ENCODE data around the gene REEP3.

The REEP3 gene

DNA sequence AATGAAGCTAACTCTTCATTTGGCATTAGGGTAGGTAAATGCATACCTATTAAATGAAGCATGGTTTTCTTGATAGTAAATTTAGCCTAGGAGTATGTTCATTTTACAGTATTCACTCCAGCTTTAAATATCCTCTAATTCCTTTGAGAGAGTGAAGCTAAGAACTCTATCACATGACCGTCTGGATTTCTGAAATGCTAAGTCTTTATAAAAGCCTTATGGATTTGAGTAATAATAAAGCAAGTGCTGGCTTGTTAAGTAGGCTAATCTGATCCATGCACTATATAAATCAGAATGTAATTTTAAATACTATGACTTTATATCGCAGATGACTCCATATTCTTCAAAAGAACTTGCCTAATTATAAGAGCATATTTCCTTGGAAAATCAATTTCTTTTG, 64.8 kb downstream of the REEP3 start:
- no peak overlapping the region for H3K23ac ChIP-seq (ENCODE audit: low read length in 2 of 2)

DNA sequence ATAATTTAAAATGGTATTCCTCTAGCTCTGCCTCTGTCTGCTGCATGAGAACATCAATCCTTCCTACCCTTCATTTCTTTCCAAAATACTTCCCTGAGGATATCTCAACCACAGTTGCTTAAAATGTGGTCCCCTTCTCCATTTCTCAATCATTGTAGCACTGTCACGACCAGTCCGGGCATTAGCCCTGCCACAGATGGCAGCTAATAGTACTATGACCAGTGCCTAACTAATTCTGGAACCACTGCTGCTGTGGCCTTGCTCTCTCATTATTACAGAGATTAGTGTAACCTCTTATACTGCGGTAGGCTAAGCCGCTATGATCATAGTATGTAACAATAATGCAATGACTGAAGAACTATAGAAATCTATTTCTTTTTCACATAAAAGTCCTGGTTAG, 66.0 kb downstream of the REEP3 start:
- Histone ChIP-seq H3K14ac (ENCODE audit: low read length in 2 of 2) (no peak overlapping the region), H2AFZ (ENCODE audit: low read depth, low read length) (no peak overlapping the region), H2BK120ac (ENCODE audit: low read depth, low read length) (no peak overlapping the region), H3K4me3 (ENCODE audit: insufficient read depth in 1 of 2, low read depth in 1 of 2, low read length in 2 of 2) (no peak overlapping the region), H2BK5ac (ENCODE audit: low read depth, low read length, poor library complexity, severe bottlenecking) (no peak overlapping the region), H2BK15ac (ENCODE audit: low read depth, poor library complexity, severe bottlenecking) (no peak overlapping the region), H3K27me3 (ENCODE audit: control insufficient read depth in 1 of 2, insufficient read depth in 1 of 2, low read length in 2 of 2) (no peaks in the 10 kb centered on the region), H3K4me1 (ENCODE audit: control insufficient read depth, insufficient read depth, low read depth, low read length) (no peaks in the 10 kb centered on the region), H3K4ac (ENCODE audit: low read depth in 1 of 2, low read length in 2 of 2) (no peak overlapping the region), H3K18ac (ENCODE audit: low read depth in 1 of 2, low read length in 2 of 2) (no peak overlapping the region), H4K8ac (ENCODE audit: low read length) (no peak overlapping the region), H3K79me1 (replicated peaks; ENCODE audit: low read length, poor library complexity, severe bottlenecking) (peaks cover 23% of the 10 kb centered on the region), H3K27ac (ENCODE audit: low read length, poor library complexity, severe bottlenecking) (no peak overlapping the region), H3K9me3 (ENCODE audit: control insufficient read depth, low read length) (no peaks in the 10 kb centered on the region), H4K91ac (ENCODE audit: low read length) (no peak overlapping the region), H3K4me2 (ENCODE audit: low read length, poor library complexity, severe bottlenecking) (no peak overlapping the region), H3K36me3 (ENCODE audit: control insufficient read depth in 1 of 2, insufficient read depth in 2 of 2, low read depth in 1 of 2, low read length in 2 of 2) (no peaks in the 10 kb centered on the region), H3K9ac (ENCODE audit: low read length) (no peak overlapping the region), H2BK12ac (ENCODE audit: low read length in 2 of 2) (no peak overlapping the region), H2AK5ac (ENCODE audit: low read length, severe bottlenecking) (no peak overlapping the region), H3K23ac (ENCODE audit: low read length in 2 of 2) (no peak overlapping the region)
- 97% methylated on average over 2 of the region's 4 CpGs for WGBS
- no peak for DNase-seq

More for the DNA sequence above, 64.8 kb downstream of the REEP3 start:
- Histone ChIP-seq H3K18ac (ENCODE audit: low read depth in 1 of 2, low read length in 2 of 2) (no peak overlapping the region), H4K91ac (ENCODE audit: low read length) (no peak overlapping the region), H2BK5ac (ENCODE audit: low read depth, low read length, poor library complexity, severe bottlenecking) (no peak overlapping the region), H3K4me2 (ENCODE audit: low read length, poor library complexity, severe bottlenecking) (no peak overlapping the region), H3K9ac (ENCODE audit: low read length) (no peak overlapping the region), H2AK5ac (ENCODE audit: low read length, severe bottlenecking) (no peak overlapping the region), H4K8ac (ENCODE audit: low read length) (no peak overlapping the region), H2BK120ac (ENCODE audit: low read depth, low read length) (no peak overlapping the region), H2AFZ (ENCODE audit: low read depth, low read length) (no peak overlapping the region), H3K27ac (ENCODE audit: low read length, poor library complexity, severe bottlenecking) (no peak overlapping the region), H2BK12ac (ENCODE audit: low read length in 2 of 2) (no peak overlapping the region), H3K36me3 (ENCODE audit: control insufficient read depth in 1 of 2, insufficient read depth in 2 of 2, low read depth in 1 of 2, low read length in 2 of 2) (no peaks in the 10 kb centered on the region), H3K4me1 (ENCODE audit: control insufficient read depth, insufficient read depth, low read depth, low read length) (no peaks in the 10 kb centered on the region), H2BK15ac (ENCODE audit: low read depth, poor library complexity, severe bottlenecking) (no peak overlapping the region), H3K79me1 (replicated peaks; ENCODE audit: low read length, poor library complexity, severe bottlenecking) (peaks cover 27% of the 10 kb centered on the region), H3K27me3 (ENCODE audit: control insufficient read depth in 1 of 2, insufficient read depth in 1 of 2, low read length in 2 of 2) (no peaks in the 10 kb centered on the region), H3K4ac (ENCODE audit: low read depth in 1 of 2, low read length in 2 of 2) (no peak overlapping the region), H3K9me3 (ENCODE audit: control insufficient read depth, low read length) (no peaks in the 10 kb centered on the region), H3K4me3 (ENCODE audit: insufficient read depth in 1 of 2, low read depth in 1 of 2, low read length in 2 of 2) (no peak overlapping the region), H3K14ac (ENCODE audit: low read length in 2 of 2) (no peak overlapping the region)
- no peak for DNase-seq
- WGBS = 100% methylated on average over 1 of the region's 2 CpGs

DNA sequence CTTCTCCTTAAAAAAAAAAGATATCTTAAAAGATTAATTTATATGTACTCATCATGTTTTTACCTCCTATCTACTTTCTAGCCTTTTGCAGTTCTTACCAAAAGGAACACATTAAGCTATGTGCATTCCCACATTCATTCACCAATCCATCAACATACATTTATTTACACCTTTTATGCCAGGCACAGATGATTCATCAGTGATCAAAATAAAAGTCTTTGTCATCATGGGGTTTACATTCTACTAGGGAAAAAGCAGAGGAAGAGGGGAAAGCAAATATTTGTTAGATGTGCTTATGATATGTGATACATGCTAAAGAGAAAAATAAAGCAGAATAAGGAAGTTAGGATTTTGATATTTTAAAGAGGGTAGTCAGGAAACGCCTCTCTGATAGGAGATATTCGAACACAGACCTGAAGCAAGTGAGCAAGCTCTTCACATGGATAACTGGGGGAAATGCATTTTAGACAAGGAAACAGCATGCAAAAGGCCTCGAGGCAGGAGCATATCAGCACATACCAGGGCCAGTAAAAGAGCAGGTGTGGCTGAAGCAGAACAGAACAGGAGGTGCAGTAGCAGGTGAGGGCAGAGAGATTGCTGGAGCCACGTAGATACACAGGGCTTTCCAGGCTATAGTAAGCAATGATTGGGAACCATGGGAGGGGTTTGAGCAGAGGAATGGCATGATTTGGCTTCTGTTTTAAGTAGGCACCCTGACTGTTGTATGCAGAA, 67.4 kb downstream of the REEP3 start:
- Histone ChIP-seq H3K9ac (ENCODE audit: low read length) (no peak overlapping the region), H2BK5ac (ENCODE audit: low read depth, low read length, poor library complexity, severe bottlenecking) (no peak overlapping the region), H2BK12ac (ENCODE audit: low read length in 2 of 2) (no peak overlapping the region), H3K23ac (ENCODE audit: low read length in 2 of 2) (no peak overlapping the region), H3K4me2 (ENCODE audit: low read length, poor library complexity, severe bottlenecking) (no peak overlapping the region), H2AK5ac (ENCODE audit: low read length, severe bottlenecking) (no peak overlapping the region), H3K4me3 (ENCODE audit: insufficient read depth in 1 of 2, low read depth in 1 of 2, low read length in 2 of 2) (no peak overlapping the region), H2AFZ (ENCODE audit: low read depth, low read length) (no peak overlapping the region), H2BK120ac (ENCODE audit: low read depth, low read length) (no peak overlapping the region), H3K36me3 (ENCODE audit: control insufficient read depth in 1 of 2, insufficient read depth in 2 of 2, low read depth in 1 of 2, low read length in 2 of 2) (no peaks in the 10 kb centered on the region), H4K8ac (ENCODE audit: low read length) (no peak overlapping the region), H4K91ac (ENCODE audit: low read length) (no peak overlapping the region), H3K4me1 (ENCODE audit: control insufficient read depth, insufficient read depth, low read depth, low read length) (no peaks in the 10 kb centered on the region), H3K14ac (ENCODE audit: low read length in 2 of 2) (no peak overlapping the region), H3K18ac (ENCODE audit: low read depth in 1 of 2, low read length in 2 of 2) (no peak overlapping the region), H3K27me3 (ENCODE audit: control insufficient read depth in 1 of 2, insufficient read depth in 1 of 2, low read length in 2 of 2) (no peaks in the 10 kb centered on the region), H3K27ac (ENCODE audit: low read length, poor library complexity, severe bottlenecking) (no peak overlapping the region), H3K79me1 (replicated peaks; ENCODE audit: low read length, poor library complexity, severe bottlenecking) (peaks cover 20% of the 10 kb centered on the region), H3K4ac (ENCODE audit: low read depth in 1 of 2, low read length in 2 of 2) (no peak overlapping the region), H2BK15ac (ENCODE audit: low read depth, poor library complexity, severe bottlenecking) (no peak overlapping the region), H3K9me3 (ENCODE audit: control insufficient read depth, low read length) (no peaks in the 10 kb centered on the region)
- peak; percentile 15 for DNase-seq
- 85% methylated on average over 4 of the region's 4 CpGs for WGBS

DNA sequence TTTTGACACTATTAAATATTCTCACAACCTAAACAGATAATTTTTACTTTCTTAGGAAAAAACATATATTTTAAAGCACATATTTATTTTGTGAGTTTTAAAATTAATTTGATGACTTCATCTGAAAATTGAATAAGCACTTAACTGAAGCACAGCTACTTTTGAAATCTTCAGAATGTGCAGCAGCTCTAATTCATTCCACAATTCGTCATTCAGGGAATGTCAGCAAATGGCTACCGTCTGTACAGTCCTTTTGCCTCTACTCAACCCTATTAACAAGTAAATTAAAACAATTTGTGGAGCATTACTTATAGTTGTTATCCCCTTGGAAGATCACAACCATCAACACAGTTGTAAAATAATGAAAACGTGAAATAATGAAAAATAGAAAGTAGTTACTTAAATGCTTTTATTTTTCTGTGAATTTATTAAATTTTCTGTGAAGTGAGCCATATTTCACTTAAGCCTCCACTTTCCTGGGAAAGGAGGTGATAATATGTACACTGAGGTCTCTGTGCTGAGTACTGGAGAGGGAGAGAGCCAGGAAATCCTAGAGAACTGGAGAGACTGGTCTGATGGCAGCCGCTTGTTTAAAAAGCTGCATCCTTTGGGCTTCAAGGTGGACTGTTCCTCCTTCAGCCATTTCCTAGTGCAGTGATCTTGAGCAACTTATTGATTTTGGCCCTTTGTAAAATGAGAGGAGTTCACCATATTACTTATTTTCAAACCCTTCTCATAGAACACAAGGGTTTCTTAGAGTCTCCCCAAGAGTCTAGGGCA, 70.6 kb downstream of the REEP3 start:
- Histone ChIP-seq H3K9ac (ENCODE audit: low read length) (no peak overlapping the region), H4K8ac (ENCODE audit: low read length) (no peak overlapping the region), H3K9me3 (ENCODE audit: control insufficient read depth, low read length) (no peaks in the 10 kb centered on the region), H4K91ac (ENCODE audit: low read length) (no peak overlapping the region), H3K18ac (ENCODE audit: low read depth in 1 of 2, low read length in 2 of 2) (no peak overlapping the region), H3K23ac (ENCODE audit: low read length in 2 of 2) (no peak overlapping the region), H2BK15ac (ENCODE audit: low read depth, poor library complexity, severe bottlenecking) (no peak overlapping the region), H3K27ac (ENCODE audit: low read length, poor library complexity, severe bottlenecking) (no peak overlapping the region), H3K36me3 (ENCODE audit: control insufficient read depth in 1 of 2, insufficient read depth in 2 of 2, low read depth in 1 of 2, low read length in 2 of 2) (peaks cover 3 to 11% of the 10 kb centered on the region in 2 experiments), H2AK5ac (ENCODE audit: low read length, severe bottlenecking) (no peak overlapping the region), H3K4me2 (ENCODE audit: low read length, poor library complexity, severe bottlenecking) (no peak overlapping the region), H3K4me3 (ENCODE audit: insufficient read depth in 1 of 2, low read depth in 1 of 2, low read length in 2 of 2) (no peak overlapping the region), H2BK5ac (ENCODE audit: low read depth, low read length, poor library complexity, severe bottlenecking) (no peak overlapping the region), H3K27me3 (ENCODE audit: control insufficient read depth in 1 of 2, insufficient read depth in 1 of 2, low read length in 2 of 2) (no peaks in the 10 kb centered on the region), H2BK120ac (ENCODE audit: low read depth, low read length) (no peak overlapping the region), H3K79me1 (replicated peaks; ENCODE audit: low read length, poor library complexity, severe bottlenecking) (peaks cover 24% of the 10 kb centered on the region), H3K4me1 (ENCODE audit: control insufficient read depth, insufficient read depth, low read depth, low read length) (no peaks in the 10 kb centered on the region), H2BK12ac (ENCODE audit: low read length in 2 of 2) (no peak overlapping the region), H2AFZ (ENCODE audit: low read depth, low read length) (no peak overlapping the region), H3K4ac (ENCODE audit: low read depth in 1 of 2, low read length in 2 of 2) (no peak overlapping the region), H3K14ac (ENCODE audit: low read length in 2 of 2) (no peak overlapping the region)
- no peak for DNase-seq
- WGBS = 100% methylated on average over 3 of the region's 4 CpGs

All from mesenchymal stem cell (in vitro differentiated cells and primary cell).